DMS 273 (cell line): ENCODE measurements around the gene MAP3K5.

ENCODE experiments used
- DNase-seq: peaks from one replicate; lab custom pipeline; 2025; ENCODE audit not compliant: unreplicated experiment; lab: John Stamatoyannopoulos, UW

MAP3K5 gene

GRCh38 chr6:136614350-136614749, 177.9 kb downstream of the MAP3K5 start:
- no peak for DNase-seq

GRCh38 chr6:136613477-136613876, 178.8 kb downstream of the MAP3K5 start:
- DNase-seq = no peak

- DNase-seq = no peak
Measured at GRCh38 chr6:136612666-136613389, 179.4 kb downstream of the MAP3K5 start.

GRCh38 chr6:136611746-136612145, 180.5 kb downstream of the MAP3K5 start:
- no peak for DNase-seq

- DNase-seq = no peak
Measured at GRCh38 chr6:136611133-136611532, 181.1 kb downstream of the MAP3K5 start.

- peak; percentile 12 for DNase-seq
Measured at GRCh38 chr6:136609873-136610706, 182.2 kb downstream of the MAP3K5 start.

- no peak for DNase-seq
Measured at GRCh38 chr6:136608991-136609390, 183.3 kb downstream of the MAP3K5 start.

GRCh38 chr6:136607932-136608772, 184.1 kb downstream of the MAP3K5 start:
- peak; percentile 85 for DNase-seq

- peak; percentile 62 for DNase-seq
Measured at GRCh38 chr6:136607204-136607931, 184.9 kb downstream of the MAP3K5 start.

- peak; percentile 18 for DNase-seq
Measured at GRCh38 chr6:136604928-136605510, 187.3 kb downstream of the MAP3K5 start.

GRCh38 chr6:136604328-136604825, 187.9 kb downstream of the MAP3K5 start:
- DNase-seq = peak; percentile 50

- no peak for DNase-seq
Measured at GRCh38 chr6:136600818-136601217, 191.5 kb downstream of the MAP3K5 start.

GRCh38 chr6:136599329-136600011, 192.8 kb downstream of the MAP3K5 start:
- DNase-seq = no peak

- DNase-seq = no peak
Measured at GRCh38 chr6:136598048-136598447, 194.2 kb downstream of the MAP3K5 start.

- DNase-seq = no peak
Measured at GRCh38 chr6:136594671-136595070, 197.6 kb downstream of the MAP3K5 start.

GRCh38 chr6:136593748-136594490, 198.4 kb downstream of the MAP3K5 start:
- DNase-seq = no peak

- DNase-seq = no peak
Measured at GRCh38 chr6:136592930-136593673, 199.2 kb downstream of the MAP3K5 start.

- DNase-seq = no peak
Measured at GRCh38 chr6:136591617-136592016, 200.7 kb downstream of the MAP3K5 start.
